ENCODE results near the gene MVD. TPM values are rescaled to one million over a fixed set of nuclear protein-coding genes. Genes with fewer than 3 reads are reported as not detected.

Gene MVD
- total and polyA plus RNA-seq, 4 donors = 21.7 to 99.2 (median 74.7) TPM

DNA sequence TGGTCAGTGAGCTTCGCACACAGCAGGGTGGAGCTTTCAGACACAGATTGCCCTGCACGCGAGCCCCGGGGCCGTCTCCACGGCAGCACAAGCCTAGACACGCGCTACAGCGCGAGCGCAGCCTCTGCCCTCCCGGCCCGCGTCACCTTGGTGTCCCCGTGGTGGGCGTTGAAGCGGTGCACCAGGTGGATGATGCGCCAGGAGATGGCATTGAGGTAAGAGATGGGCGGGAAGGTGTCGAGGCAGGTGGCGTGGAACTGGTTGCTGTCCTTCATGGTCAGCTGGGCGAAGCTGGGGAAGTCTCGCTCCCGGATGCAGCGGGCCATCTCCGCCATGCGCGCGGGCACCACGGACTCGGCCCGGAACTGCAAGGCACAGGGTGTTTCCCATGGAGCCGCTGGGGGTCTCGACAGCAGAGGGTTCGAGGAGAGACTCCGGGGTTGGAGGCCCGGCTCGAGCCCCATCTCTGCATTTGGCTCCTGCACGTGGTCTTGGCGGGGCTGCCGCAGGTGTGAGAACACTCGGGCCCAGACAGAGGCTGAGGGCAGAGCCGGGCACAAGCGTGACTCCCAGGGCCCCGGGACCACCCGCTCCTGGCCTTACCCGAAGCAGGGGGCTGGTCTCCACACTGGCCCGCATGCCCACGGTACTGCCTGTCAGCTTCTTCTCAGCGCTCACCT lies 7.7 kb downstream of the MVD start:
- Histone ChIP-seq H3K36me3 (ENCODE audit: control insufficient read depth in 4 of 4, insufficient read depth in 3 of 4, low read depth in 1 of 4, low read length in 3 of 4) (peaks cover 9 to 40% (median 22%) of the 10 kb centered on the region in 4 donors), H3K27me3 (ENCODE audit: control insufficient read depth in 4 of 4, insufficient read depth in 4 of 4, low read length in 3 of 4) (no peaks in the 10 kb centered on the region), H3K9me3 (ENCODE audit: control insufficient read depth in 4 of 4, low read length in 3 of 4) (no peaks in the 10 kb centered on the region), H3K27ac (ENCODE audit: low read depth in 1 of 2, low read length in 2 of 2) (no peak overlapping the region), H3K9ac (ENCODE audit: low read depth in 1 of 2, low read length in 2 of 2) (no peak overlapping the region), H3K4me3 (ENCODE audit: low read depth in 1 of 3, low read length in 3 of 3) (no peak overlapping the region), H3K4me1 (ENCODE audit: control insufficient read depth in 4 of 4, insufficient read depth in 4 of 4, low read length in 3 of 4) (peaks cover 0 to 2% (median 0%) of the 10 kb centered on the region in 4 donors)
- DNase-seq (ENCODE audit: low spot score) = no peak
- TF ChIP-seq, protein P1, sequence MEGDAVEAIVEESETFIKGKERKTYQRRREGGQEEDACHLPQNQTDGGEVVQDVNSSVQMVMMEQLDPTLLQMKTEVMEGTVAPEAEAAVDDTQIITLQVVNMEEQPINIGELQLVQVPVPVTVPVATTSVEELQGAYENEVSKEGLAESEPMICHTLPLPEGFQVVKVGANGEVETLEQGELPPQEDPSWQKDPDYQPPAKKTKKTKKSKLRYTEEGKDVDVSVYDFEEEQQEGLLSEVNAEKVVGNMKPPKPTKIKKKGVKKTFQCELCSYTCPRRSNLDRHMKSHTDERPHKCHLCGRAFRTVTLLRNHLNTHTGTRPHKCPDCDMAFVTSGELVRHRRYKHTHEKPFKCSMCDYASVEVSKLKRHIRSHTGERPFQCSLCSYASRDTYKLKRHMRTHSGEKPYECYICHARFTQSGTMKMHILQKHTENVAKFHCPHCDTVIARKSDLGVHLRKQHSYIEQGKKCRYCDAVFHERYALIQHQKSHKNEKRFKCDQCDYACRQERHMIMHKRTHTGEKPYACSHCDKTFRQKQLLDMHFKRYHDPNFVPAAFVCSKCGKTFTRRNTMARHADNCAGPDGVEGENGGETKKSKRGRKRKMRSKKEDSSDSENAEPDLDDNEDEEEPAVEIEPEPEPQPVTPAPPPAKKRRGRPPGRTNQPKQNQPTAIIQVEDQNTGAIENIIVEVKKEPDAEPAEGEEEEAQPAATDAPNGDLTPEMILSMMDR (IDR thresholded peaks at IDR 0.05; ENCODE audit: low read depth, low read length, missing input control) = no peak
- TF ChIP-seq YY1 (IDR thresholded peaks at IDR 0.05) (no peak), FOXA2 (IDR thresholded peaks at IDR 0.05) (no peak)
- WGBS = 97% methylated on average over 50 of the region's 50 CpGs

DNA sequence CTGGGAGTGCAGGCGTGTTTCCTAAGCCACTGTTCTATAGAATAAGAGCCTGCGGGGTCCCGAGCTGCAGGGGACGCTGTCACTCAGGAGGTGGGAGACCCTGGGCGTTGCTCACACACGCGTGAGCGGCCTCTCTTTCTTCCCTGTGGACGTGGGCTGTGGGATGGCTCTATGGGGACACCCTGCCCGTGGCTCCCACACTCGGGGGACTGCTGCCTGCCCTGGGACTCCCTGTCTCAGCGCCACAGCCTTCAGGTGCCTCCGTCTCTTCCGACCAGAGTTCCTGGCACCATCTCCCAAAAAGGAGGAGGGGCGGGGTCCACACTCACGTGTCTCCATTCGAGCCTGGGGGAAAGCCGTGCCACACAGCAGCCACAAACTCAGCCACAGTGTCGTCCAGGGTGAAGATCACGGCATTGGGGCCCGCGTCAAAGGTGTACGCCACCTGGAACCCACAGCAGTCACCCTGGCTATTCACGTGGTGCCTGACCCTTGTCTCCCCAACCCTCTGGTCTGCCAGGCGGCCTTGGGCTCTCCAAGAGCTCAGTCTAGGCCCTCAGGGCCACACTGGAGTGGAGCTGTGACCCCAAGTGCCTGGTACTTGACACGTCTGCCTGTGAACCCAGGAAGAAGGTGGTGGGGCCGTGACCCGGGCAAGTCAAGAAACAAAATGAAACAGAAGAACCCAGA lies 8.4 kb downstream of the MVD start:
- H3K9ac ChIP-seq (ENCODE audit: low read depth in 1 of 2, low read length in 2 of 2) = no peak overlapping the region
- 90% methylated on average over 28 of the region's 28 CpGs for WGBS
- H3K36me3 ChIP-seq (ENCODE audit: control insufficient read depth in 4 of 4, insufficient read depth in 3 of 4, low read depth in 1 of 4, low read length in 3 of 4) = peaks cover 9 to 40% (median 22%) of the 10 kb centered on the region in 4 donors
- DNase-seq (ENCODE audit: low spot score) = no peak
- no peaks in the 10 kb centered on the region for H3K9me3 ChIP-seq (ENCODE audit: control insufficient read depth in 4 of 4, low read length in 3 of 4)
- H3K4me3 ChIP-seq (ENCODE audit: low read depth in 1 of 3, low read length in 3 of 3) = no peak overlapping the region
- no peaks in the 10 kb centered on the region for H3K27me3 ChIP-seq (ENCODE audit: control insufficient read depth in 4 of 4, insufficient read depth in 4 of 4, low read length in 3 of 4)
- H3K27ac ChIP-seq (ENCODE audit: low read depth in 1 of 2, low read length in 2 of 2) = no peak overlapping the region
- TF ChIP-seq RXRA (IDR thresholded peaks at IDR 0.05) = no peak
- no peak for TF ChIP-seq YY1 (IDR thresholded peaks at IDR 0.05)
- TF ChIP-seq HNF4A (conservative IDR thresholded peaks at IDR 0.05) = no peak
- H3K4me1 ChIP-seq (ENCODE audit: control insufficient read depth in 4 of 4, insufficient read depth in 4 of 4, low read length in 3 of 4) = peaks cover 0 to 6% (median 0%) of the 10 kb centered on the region in 4 donors

DNA sequence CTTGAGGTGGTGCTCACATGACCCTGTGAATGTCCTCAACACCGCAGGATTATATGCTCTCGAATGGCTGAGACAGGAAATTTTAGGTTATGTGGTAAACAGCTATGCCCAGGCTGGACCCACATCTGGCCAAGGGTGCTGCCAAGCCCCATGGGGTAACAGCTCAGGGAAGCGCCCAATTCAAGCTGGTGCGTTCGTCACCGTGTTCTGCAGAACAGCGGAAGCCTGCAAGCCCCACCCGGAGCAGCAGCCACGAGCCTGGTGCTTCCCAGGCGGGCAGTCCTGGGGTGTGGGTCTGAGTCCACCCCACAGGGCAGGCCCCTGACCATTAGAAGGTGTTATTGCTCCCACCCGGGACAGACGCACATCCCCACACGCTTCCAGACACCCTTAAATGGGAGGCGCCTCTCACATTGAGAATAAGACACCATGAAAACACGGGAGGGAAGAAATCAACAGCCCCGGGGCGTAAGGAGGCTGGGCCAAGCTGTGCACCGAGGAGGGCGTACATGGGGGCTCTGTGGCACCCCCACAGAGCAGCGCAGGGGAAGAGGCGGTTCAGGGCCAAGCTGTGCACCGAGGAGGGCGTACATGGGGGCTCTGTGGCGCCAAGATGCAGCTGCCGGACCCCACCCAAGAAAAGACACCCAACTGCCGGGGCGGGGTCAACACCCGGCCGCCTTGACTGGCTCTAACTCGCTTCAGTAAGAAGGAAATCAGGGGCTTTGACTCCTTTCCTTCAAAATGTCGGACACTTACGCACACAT lies 9.1 kb downstream of the MVD start:
- DNase-seq (ENCODE audit: low spot score) = no peak
- H3K27ac ChIP-seq (ENCODE audit: low read depth in 1 of 2, low read length in 2 of 2) = no peak overlapping the region
- WGBS = 89% methylated on average over 32 of the region's 32 CpGs

More for the DNA sequence above, 9.1 kb downstream of the MVD start:
- peaks cover 9 to 40% (median 22%) of the 10 kb centered on the region in 4 donors for H3K36me3 ChIP-seq (ENCODE audit: control insufficient read depth in 4 of 4, insufficient read depth in 3 of 4, low read depth in 1 of 4, low read length in 3 of 4)
- no peak overlapping the region for H3K9ac ChIP-seq (ENCODE audit: low read depth in 1 of 2, low read length in 2 of 2)
- H3K4me3 ChIP-seq (ENCODE audit: low read depth in 1 of 3, low read length in 3 of 3) = no peak overlapping the region
- no peaks in the 10 kb centered on the region for H3K9me3 ChIP-seq (ENCODE audit: control insufficient read depth in 4 of 4, low read length in 3 of 4)
- TF ChIP-seq, protein P2, sequence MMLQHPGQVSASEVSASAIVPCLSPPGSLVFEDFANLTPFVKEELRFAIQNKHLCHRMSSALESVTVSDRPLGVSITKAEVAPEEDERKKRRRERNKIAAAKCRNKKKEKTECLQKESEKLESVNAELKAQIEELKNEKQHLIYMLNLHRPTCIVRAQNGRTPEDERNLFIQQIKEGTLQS (IDR thresholded peaks at IDR 0.05) = no peak
- no peak for TF ChIP-seq FOXA2 (IDR thresholded peaks at IDR 0.05)
- TF ChIP-seq NR2F2 (IDR thresholded peaks at IDR 0.05) = no peak
- no peak for TF ChIP-seq HNF4A (conservative IDR thresholded peaks at IDR 0.05)
- no peak for TF ChIP-seq GABPA (IDR thresholded peaks at IDR 0.05 in 1 of 2, conservative IDR thresholded peaks at IDR 0.05 in 1 of 2)
- TF ChIP-seq HNF4G (IDR thresholded peaks at IDR 0.05) = no peak
- no peak for TF ChIP-seq SP1 (IDR thresholded peaks at IDR 0.05)
- no peak for TF ChIP-seq TAF1 (conservative IDR thresholded peaks at IDR 0.05)
- no peak for TF ChIP-seq RXRA (IDR thresholded peaks at IDR 0.05)
- peaks cover 0 to 11% (median 3%) of the 10 kb centered on the region in 4 donors for H3K4me1 ChIP-seq (ENCODE audit: control insufficient read depth in 4 of 4, insufficient read depth in 4 of 4, low read length in 3 of 4)
- H3K27me3 ChIP-seq (ENCODE audit: control insufficient read depth in 4 of 4, insufficient read depth in 4 of 4, low read length in 3 of 4) = no peaks in the 10 kb centered on the region

All from liver (tissue), 9 donors.